Activated B cell treated with CpG ODN at 0.5 μM for 24 hours (primary cell): Measurements from ENCODE around the gene SEMA3F. TPM values are rescaled to one million over a fixed set of nuclear protein-coding genes. Genes with fewer than 3 reads are reported as not detected.
A peak's percentile ranks its signal among the peaks of the same experiment; 100 is the strongest.

Source experiments
- ATAC-seq: fragments of 200-7000 bp; cut with Tn5 transposase; one replicate; pipeline ENCODE4 v1.10.0; 2021; ENCODE audit warnings: low read depth, mild to moderate bottlenecking, moderate library complexity
- CTCF ChIA-PET: fragments of 350-600 bp; sonication (Branson Sonifier 250); formaldehyde crosslinking; loops from one replicate; lab custom pipeline; 2021; ENCODE audit warnings: antibody characterized with exemption; lab: Charles Lee
- POLR2A ChIA-PET: fragments of 350-600 bp; sonication (Branson Sonifier 250); formaldehyde crosslinking; loops from one replicate; lab custom pipeline; 2021; ENCODE audit warnings: antibody characterized with exemption; lab: Charles Lee
- DNase-seq: peaks from one replicate; pipeline ENCODE4 v3.0.0; 2022
- H3K27ac Mint-ChIP-seq: one replicate; pipeline ENCODE4 v1.8.0; 2020; ENCODE audit warnings: mixed read lengths
- H3K27me3 Mint-ChIP-seq: one replicate; pipeline ENCODE4 v1.8.0; 2021; ENCODE audit warnings: mixed read lengths
- H3K36me3 Mint-ChIP-seq: one replicate; pipeline ENCODE4 v1.8.0; 2021; ENCODE audit warnings: low read depth, mixed read lengths
- H3K4me1 Mint-ChIP-seq: one replicate; pipeline ENCODE4 v1.8.0; 2021; ENCODE audit warnings: mixed read lengths
- H3K4me3 Mint-ChIP-seq: one replicate; pipeline ENCODE4 v1.8.0; 2020; ENCODE audit warnings: mild to moderate bottlenecking, mixed read lengths
- H3K9me3 Mint-ChIP-seq: one replicate; pipeline ENCODE4 v1.8.0; 2020; ENCODE audit warnings: mixed read lengths
- intact Hi-C: fragments of 100-400 bp; cut with micrococcal nuclease; formaldehyde crosslinking; loops from one replicate; pipeline ENCODE4 v1.15.1; 2024
- total RNA-seq: library from RNA; stranded (reverse); gene quantifications from 2 replicates; pipeline ENCODE4 v1.2.3, GENCODE V29; 2022
- TF ChIP-seq, protein P1 (sequence below): fragments of 200-600 bp; IDR thresholded peaks from one replicate; pipeline ENCODE4 v1.8.0; 2022; ENCODE audit warnings: antibody characterized with exemption, mild to moderate bottlenecking

SEMA3F gene
- total RNA-seq, 1 donor from 2014 or later = not detected

- POLR2A ChIA-PET = interaction anchor here (0.6 kb wide), 1 partner anchor 20 kb away, joined by 7 read pairs; no protein-coding TSS in a partner anchor
- Mint-ChIP-seq H3K27ac (no peak overlapping the region), H3K4me1 (peaks cover 52% of the 10 kb centered on the region), H3K9me3 (no peaks in the 10 kb centered on the region), H3K36me3 (peaks cover 18% of the 10 kb centered on the region), H3K4me3 (no peak overlapping the region), H3K27me3 (no peaks in the 10 kb centered on the region)
- TF ChIP-seq, protein P1, sequence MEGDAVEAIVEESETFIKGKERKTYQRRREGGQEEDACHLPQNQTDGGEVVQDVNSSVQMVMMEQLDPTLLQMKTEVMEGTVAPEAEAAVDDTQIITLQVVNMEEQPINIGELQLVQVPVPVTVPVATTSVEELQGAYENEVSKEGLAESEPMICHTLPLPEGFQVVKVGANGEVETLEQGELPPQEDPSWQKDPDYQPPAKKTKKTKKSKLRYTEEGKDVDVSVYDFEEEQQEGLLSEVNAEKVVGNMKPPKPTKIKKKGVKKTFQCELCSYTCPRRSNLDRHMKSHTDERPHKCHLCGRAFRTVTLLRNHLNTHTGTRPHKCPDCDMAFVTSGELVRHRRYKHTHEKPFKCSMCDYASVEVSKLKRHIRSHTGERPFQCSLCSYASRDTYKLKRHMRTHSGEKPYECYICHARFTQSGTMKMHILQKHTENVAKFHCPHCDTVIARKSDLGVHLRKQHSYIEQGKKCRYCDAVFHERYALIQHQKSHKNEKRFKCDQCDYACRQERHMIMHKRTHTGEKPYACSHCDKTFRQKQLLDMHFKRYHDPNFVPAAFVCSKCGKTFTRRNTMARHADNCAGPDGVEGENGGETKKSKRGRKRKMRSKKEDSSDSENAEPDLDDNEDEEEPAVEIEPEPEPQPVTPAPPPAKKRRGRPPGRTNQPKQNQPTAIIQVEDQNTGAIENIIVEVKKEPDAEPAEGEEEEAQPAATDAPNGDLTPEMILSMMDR = no peak
- ATAC-seq = no peak
- intact Hi-C loops = loop anchor here (10.0 kb wide), 1 partner anchor 428 kb away; the partner anchor contains the start of gene INKA1
- CTCF ChIA-PET = interaction anchor here (8.1 kb wide), 1 partner anchor 15 kb away, joined by 104 read pairs; no protein-coding TSS in a partner anchor
- no peak for DNase-seq
Measured at GRCh38 chr3:50233176-50233575, 78.1 kb downstream of the SEMA3F start.

DNA sequence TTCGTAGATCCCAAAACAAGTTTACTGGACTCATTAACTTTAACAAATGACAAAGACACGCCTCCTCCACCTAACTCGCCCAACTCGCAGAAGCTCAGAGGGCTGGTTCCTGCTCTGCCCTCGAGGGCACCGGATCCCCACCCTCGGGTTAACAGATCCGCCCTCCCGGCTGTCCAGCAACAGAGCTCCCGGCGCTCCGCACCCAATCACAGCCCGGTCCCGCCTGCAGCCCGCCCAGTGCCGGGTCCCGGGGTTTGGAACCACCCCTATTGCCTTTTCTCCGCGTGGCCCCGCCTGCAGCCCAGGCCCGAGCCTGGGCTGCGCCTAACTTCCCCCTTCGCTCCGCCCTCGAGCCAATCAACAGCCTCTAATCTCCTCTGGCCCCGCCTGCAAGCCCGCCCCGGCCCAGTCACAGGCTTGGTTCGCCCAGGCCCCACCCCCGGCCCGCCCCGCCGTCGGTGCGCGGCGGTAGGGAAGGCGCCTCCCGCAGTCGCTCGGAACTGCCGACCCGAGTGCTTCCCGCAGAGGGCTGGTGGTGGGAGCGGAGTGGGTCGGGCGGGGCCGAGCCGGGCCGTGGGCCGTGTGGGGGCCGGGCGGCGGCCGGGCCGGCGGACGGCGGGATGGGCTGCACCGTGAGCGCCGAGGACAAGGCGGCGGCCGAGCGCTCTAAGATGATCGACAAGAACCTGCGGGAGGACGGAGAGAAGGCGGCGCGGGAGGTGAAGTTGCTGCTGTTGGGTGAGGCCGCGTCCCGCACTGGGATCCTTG is 80.8 kb downstream of the SEMA3F start, which contains the start of gene GNAI2:
Gene GNAI2 (plus strand): TSS at position 489 of the 768 bp plus-strand sequence. CDS start 132 bp downstream, at position 621.
- TF ChIP-seq, protein P1 = no peak
- Mint-ChIP-seq H3K4me1 (peaks cover 54% of the 10 kb centered on the region), H3K27me3 (no peaks in the 10 kb centered on the region), H3K36me3 (peaks cover 38% of the 10 kb centered on the region), H3K9me3 (no peaks in the 10 kb centered on the region), H3K4me3 (peak within 1 kb of the TSS; percentile 95), H3K27ac (peak within 1 kb of the TSS; percentile 91)
- peak; percentile 89 for ATAC-seq
- DNase-seq = peak; percentile 97
- ChIA-PET POLR2A (interaction anchor here (0.5 to 5.6 kb wide), 17 partner anchors 8 to 451 kb away, joined by 3 to 47 read pairs (median 4); partner anchors contain the start of genes HEMK1, HYAL3, MON1A and NAA80), CTCF (interaction anchor here (0.7 to 10.5 kb wide), 6 partner anchors 8 to 88 kb away, joined by 3 to 76 read pairs (median 4); no protein-coding TSS in a partner anchor)
- intact Hi-C loops = loop anchor here (1.0 to 10.0 kb wide), 4 partner anchors 63 to 895 kb away; partner anchors contain the start of genes HYAL3, INKA1, NAA80 and TUSC2

DNA sequence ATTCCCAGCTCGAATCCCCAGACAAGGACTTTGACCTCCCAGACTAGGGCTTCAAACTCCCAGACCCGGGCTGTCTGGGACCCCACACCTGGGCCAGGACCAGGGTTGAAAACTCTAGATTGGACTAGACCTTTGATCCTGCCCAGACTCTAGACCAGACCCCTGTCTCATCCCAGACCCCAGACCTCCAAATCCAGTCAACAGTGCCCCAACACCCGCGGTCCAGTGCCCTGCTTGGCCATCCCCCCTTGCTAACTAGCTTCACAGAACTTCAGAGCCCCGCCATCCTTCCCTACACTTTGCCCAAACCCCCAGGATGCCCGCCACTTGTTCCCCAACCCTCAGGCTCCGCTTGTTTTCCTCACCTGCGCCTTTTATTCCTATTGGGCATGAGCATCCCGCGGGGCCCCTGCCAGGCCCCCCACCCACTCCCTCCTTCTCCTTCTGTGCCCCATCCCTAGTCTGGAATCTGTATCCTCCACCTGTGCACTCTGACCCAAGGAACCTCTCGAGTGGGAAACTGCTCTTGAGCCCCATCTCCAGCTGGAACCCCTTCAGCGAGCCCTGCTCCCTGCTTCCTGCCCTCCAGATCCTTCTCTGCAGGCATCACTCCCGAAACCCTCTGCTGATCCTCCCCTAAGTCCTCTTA is 81.5 kb downstream of the SEMA3F start:
- H3K36me3 Mint-ChIP-seq = peaks cover 41% of the 10 kb centered on the region
- H3K27ac Mint-ChIP-seq = peak overlapping the region; percentile 91
- TF ChIP-seq, protein P1 = no peak
- ChIA-PET CTCF (interaction anchor here (3.4 to 10.5 kb wide), 2 partner anchors 9 to 10 kb away, joined by 19 to 76 read pairs; no protein-coding TSS in a partner anchor), POLR2A (interaction anchor here (0.5 to 5.6 kb wide), 13 partner anchors 9 to 1763 kb away, joined by 3 to 47 read pairs (median 4); partner anchors contain the start of genes HEMK1, HYAL2, HYAL3 and IFRD2)
- intact Hi-C loops = loop anchor here (2.0 to 10.0 kb wide), 3 partner anchors 92 to 896 kb away; partner anchors contain the start of genes INKA1, TUSC2 and USP4
- H3K4me1 Mint-ChIP-seq = peaks cover 58% of the 10 kb centered on the region
- no peaks in the 10 kb centered on the region for H3K27me3 Mint-ChIP-seq
- ATAC-seq (no peak), DNase-seq (no peak)
- no peaks in the 10 kb centered on the region for H3K9me3 Mint-ChIP-seq
- H3K4me3 Mint-ChIP-seq = peak overlapping the region; percentile 95

DNA sequence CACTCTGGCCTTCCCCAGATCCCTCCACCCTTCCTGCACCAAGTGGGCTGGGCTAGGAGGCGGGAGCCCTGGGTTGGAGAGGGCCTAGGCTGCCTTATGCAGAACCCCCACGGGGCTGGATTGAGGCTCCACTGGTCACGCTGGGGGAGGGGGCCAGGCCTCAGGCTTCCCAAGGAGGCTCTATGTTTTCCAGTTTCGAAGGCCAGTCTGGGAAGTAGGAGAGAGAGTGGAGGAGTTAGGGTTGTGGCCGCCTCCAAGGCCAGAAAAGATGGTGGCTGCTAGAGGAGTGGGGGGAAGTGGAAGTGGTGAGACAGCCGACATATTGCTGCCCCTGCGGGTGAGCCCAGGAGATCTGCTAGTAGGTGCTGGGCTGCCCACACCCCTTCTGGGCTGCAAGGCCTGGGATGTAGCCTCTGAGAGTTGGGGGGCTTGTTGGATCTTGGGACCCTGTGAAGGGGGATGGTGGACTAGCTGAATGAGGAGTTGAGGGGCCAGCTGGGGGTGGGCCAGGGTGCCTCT is 82.1 kb downstream of the SEMA3F start:
- Mint-ChIP-seq H3K36me3 (peaks cover 41% of the 10 kb centered on the region), H3K4me1 (peaks cover 64% of the 10 kb centered on the region), H3K27me3 (no peaks in the 10 kb centered on the region), H3K4me3 (peak overlapping the region; percentile 95), H3K27ac (peak overlapping the region; percentile 91), H3K9me3 (no peaks in the 10 kb centered on the region)
- peak; percentile 34 for DNase-seq
- POLR2A ChIA-PET = interaction anchor here (0.6 to 5.6 kb wide), 14 partner anchors 10 to 1764 kb away, joined by 3 to 47 read pairs (median 4); partner anchors contain the start of genes HEMK1, HYAL2, HYAL3 and IFRD2
- intact Hi-C loops = loop anchor here (2.0 to 10.0 kb wide), 3 partner anchors 92 to 896 kb away; partner anchors contain the start of genes INKA1, TUSC2 and USP4
- no peak for ATAC-seq
- CTCF ChIA-PET = interaction anchor here (10.5 kb wide), 1 partner anchor 9 kb away, joined by 76 read pairs; no protein-coding TSS in a partner anchor
- TF ChIP-seq, protein P1 = no peak
